Neural cell (in vitro differentiated cells): ENCODE data around the gene C11orf91. TPM values are rescaled to one million over a fixed set of nuclear protein-coding genes. Genes with fewer than 3 reads are reported as not detected.

ENCODE experiments used
- H2AFZ ChIP-seq: fragments of 200-600, 300-800 bp; sonication (generic), shearing (Covaris generic); 2 replicates; pipeline ENCODE4 v1.6.0; 2014; ENCODE audit warnings: low read depth, mild to moderate bottlenecking, antibody characterized with exemption, low read length, moderate library complexity
- H3F3A ChIP-seq: fragments of 200-600 bp; shearing (Covaris generic); 2 replicates; pipeline ENCODE4 v1.6.1; 2016; ENCODE audit warnings: mild to moderate bottlenecking, moderate library complexity, mixed read lengths, antibody characterized with exemption, low read length; ENCODE audit not compliant: insufficient read depth, poor library complexity, severe bottlenecking
- H3K27ac ChIP-seq: fragments of 200-600, 300-800 bp; sonication (generic), shearing (Covaris generic); 2 replicates; pipeline ENCODE4 v1.5.1; 2014; ENCODE audit warnings: mild to moderate bottlenecking, low read length, moderate library complexity
- H3K27me3 ChIP-seq: fragments of 300-800, 200-600 bp; sonication (generic), shearing (Covaris generic); 2 replicates; pipeline ENCODE4 v1.6.0; 2014; ENCODE audit warnings: mild to moderate bottlenecking, low read depth, low read length, moderate library complexity; ENCODE audit not compliant: insufficient read depth
- H3K36me3 ChIP-seq: fragments of 300-800, 200-600 bp; sonication (generic), shearing (Covaris generic); 2 replicates; pipeline ENCODE4 v1.5.1; 2014; ENCODE audit warnings: mild to moderate bottlenecking, antibody characterized with exemption, low read length, moderate library complexity; ENCODE audit not compliant: insufficient read depth
- H3K4me2 ChIP-seq: fragments of 300-800, 200-600 bp; sonication (generic), shearing (Covaris generic); 2 replicates; pipeline ENCODE4 v1.6.0; 2014; ENCODE audit warnings: mild to moderate bottlenecking, low read length
- H3K4me3 ChIP-seq: fragments of 300-800, 200-600 bp; sonication (generic), shearing (Covaris generic); 2 replicates; pipeline ENCODE4 v1.5.1; 2014; ENCODE audit warnings: mild to moderate bottlenecking, low read length, moderate library complexity
- H3K79me2 ChIP-seq: fragments of 200-600 bp; shearing (Covaris generic); replicated peaks from 2 replicates; pipeline ENCODE4 v1.6.0; 2014; ENCODE audit warnings: mild to moderate bottlenecking, low read length, moderate library complexity; ENCODE audit not compliant: insufficient read depth
- H3K9ac ChIP-seq: fragments of 300-800, 200-600 bp; sonication (generic), shearing (Covaris generic); 2 replicates; pipeline ENCODE4 v1.6.1; 2016; ENCODE audit warnings: mild to moderate bottlenecking, low read length, mixed read lengths
- H3K9me2 ChIP-seq: fragments of 200-600 bp; shearing (Covaris generic); 2 replicates; pipeline ENCODE4 v1.6.1; 2016; ENCODE audit warnings: mild to moderate bottlenecking, low read length, mixed read lengths; ENCODE audit not compliant: insufficient read depth
- H3K9me3 ChIP-seq: fragments of 200-600, 300-800 bp; sonication (generic), shearing (Covaris generic); 2 replicates; pipeline ENCODE4 v1.6.1; 2016; ENCODE audit warnings: mild to moderate bottlenecking, mixed run types, low read length, moderate library complexity, mixed read lengths
- H4K20me1 ChIP-seq: fragments of 200-600 bp; shearing (Covaris generic); 2 replicates; pipeline ENCODE4 v1.6.1; 2016; ENCODE audit warnings: mild to moderate bottlenecking, mixed run types; ENCODE audit not compliant: insufficient read depth
- EP300 ChIP-seq: fragments of 450-650 bp; conservative IDR thresholded peaks from 2 replicates; pipeline ENCODE4 v1.6.1; 2014; ENCODE audit warnings: antibody characterized with exemption, mild to moderate bottlenecking, moderate library complexity; ENCODE audit not compliant: poor library complexity, severe bottlenecking
- EZH2 ChIP-seq: fragments of 200-600, 300-800 bp; shearing (Covaris generic), sonication (generic); IDR thresholded peaks from 2 replicates; pipeline ENCODE4 v1.6.1; 2014; ENCODE audit warnings: antibody characterized with exemption, low read length, borderline replicate concordance, mild to moderate bottlenecking; ENCODE audit not compliant: insufficient read depth, poor library complexity, severe bottlenecking
- MXI1 ChIP-seq: fragments of 450-650 bp; conservative IDR thresholded peaks from 2 replicates; pipeline ENCODE4 v1.6.1; 2014; ENCODE audit warnings: antibody characterized with exemption, mild to moderate bottlenecking; ENCODE audit not compliant: poor library complexity, severe bottlenecking
- POLR2AphosphoS5 ChIP-seq: IDR thresholded peaks from 2 replicates; pipeline ENCODE4 v1.6.1; 2012
- RAD21 ChIP-seq: fragments of 450-650 bp; conservative IDR thresholded peaks from 2 replicates; pipeline ENCODE4 v1.6.1; 2014; ENCODE audit warnings: antibody characterized with exemption, mild to moderate bottlenecking, moderate library complexity
- SMC3 ChIP-seq: fragments of 450-650 bp; conservative IDR thresholded peaks from 2 replicates; pipeline ENCODE4 v1.6.1; 2014; ENCODE audit warnings: antibody characterized with exemption, mild to moderate bottlenecking, moderate library complexity; ENCODE audit not compliant: poor library complexity
- TAF1 ChIP-seq: IDR thresholded peaks from 2 replicates; pipeline ENCODE4 v1.6.1; 2012; ENCODE audit warnings: low read depth
- polyA plus RNA-seq: library from polyadenylated mRNA; depleted of rRNA; stranded (reverse); fragments of >200 nt; gene quantifications from 2 replicates; pipeline ENCODE4 v1.2.3, GENCODE V29; 2014
- TF ChIP-seq, protein P1 (sequence below): fragments of 450-650 bp; IDR thresholded peaks from 2 replicates; pipeline ENCODE4 v1.5.1; 2014; ENCODE audit warnings: antibody characterized with exemption, mild to moderate bottlenecking, moderate library complexity; ENCODE audit not compliant: poor library complexity, severe bottlenecking
- TF ChIP-seq, protein P2 (sequence below): IDR thresholded peaks from 2 replicates; pipeline ENCODE4 v1.6.1; 2012; ENCODE audit warnings: borderline replicate concordance

Gene C11orf91
- polyA plus RNA-seq, 1 donor from 2014 or later = not detected

DNA sequence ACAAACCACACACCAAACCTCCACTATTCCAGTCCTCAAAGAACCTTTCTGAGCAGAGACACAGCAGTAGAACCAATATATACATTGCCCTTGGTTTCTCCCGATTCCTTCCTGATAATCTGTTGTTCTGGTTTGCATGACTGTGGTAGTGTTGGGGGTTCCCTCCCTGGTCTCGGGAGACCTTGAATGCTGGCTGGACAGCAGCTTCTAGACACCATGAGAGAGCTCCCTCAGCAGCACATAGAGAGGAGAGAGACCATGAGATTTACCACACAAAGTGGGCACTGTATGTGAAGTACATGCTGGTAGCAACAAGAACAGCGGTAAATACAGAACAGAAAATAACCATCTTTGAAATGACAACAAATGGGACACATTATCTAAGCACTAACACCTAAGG lies 2.6 kb downstream of the C11orf91 start:
- H3K9ac ChIP-seq = no peak overlapping the region
- H3K79me2 ChIP-seq = no peaks in the 10 kb centered on the region
- no peaks in the 10 kb centered on the region for H3F3A ChIP-seq
- no peak overlapping the region for H3K4me3 ChIP-seq
- no peaks in the 10 kb centered on the region for H3K36me3 ChIP-seq
- H2AFZ ChIP-seq = no peak overlapping the region
- no peaks in the 10 kb centered on the region for H3K9me3 ChIP-seq
- H3K4me2 ChIP-seq = no peak overlapping the region
- H3K27ac ChIP-seq = no peak overlapping the region
- no peak for TF ChIP-seq POLR2AphosphoS5
- TF ChIP-seq, protein P1, sequence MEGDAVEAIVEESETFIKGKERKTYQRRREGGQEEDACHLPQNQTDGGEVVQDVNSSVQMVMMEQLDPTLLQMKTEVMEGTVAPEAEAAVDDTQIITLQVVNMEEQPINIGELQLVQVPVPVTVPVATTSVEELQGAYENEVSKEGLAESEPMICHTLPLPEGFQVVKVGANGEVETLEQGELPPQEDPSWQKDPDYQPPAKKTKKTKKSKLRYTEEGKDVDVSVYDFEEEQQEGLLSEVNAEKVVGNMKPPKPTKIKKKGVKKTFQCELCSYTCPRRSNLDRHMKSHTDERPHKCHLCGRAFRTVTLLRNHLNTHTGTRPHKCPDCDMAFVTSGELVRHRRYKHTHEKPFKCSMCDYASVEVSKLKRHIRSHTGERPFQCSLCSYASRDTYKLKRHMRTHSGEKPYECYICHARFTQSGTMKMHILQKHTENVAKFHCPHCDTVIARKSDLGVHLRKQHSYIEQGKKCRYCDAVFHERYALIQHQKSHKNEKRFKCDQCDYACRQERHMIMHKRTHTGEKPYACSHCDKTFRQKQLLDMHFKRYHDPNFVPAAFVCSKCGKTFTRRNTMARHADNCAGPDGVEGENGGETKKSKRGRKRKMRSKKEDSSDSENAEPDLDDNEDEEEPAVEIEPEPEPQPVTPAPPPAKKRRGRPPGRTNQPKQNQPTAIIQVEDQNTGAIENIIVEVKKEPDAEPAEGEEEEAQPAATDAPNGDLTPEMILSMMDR = no peak
- no peak for TF ChIP-seq EP300
- no peak for TF ChIP-seq TAF1
- no peak for TF ChIP-seq EZH2
- no peak for TF ChIP-seq SMC3
- no peak for TF ChIP-seq RAD21
- TF ChIP-seq, protein P2, sequence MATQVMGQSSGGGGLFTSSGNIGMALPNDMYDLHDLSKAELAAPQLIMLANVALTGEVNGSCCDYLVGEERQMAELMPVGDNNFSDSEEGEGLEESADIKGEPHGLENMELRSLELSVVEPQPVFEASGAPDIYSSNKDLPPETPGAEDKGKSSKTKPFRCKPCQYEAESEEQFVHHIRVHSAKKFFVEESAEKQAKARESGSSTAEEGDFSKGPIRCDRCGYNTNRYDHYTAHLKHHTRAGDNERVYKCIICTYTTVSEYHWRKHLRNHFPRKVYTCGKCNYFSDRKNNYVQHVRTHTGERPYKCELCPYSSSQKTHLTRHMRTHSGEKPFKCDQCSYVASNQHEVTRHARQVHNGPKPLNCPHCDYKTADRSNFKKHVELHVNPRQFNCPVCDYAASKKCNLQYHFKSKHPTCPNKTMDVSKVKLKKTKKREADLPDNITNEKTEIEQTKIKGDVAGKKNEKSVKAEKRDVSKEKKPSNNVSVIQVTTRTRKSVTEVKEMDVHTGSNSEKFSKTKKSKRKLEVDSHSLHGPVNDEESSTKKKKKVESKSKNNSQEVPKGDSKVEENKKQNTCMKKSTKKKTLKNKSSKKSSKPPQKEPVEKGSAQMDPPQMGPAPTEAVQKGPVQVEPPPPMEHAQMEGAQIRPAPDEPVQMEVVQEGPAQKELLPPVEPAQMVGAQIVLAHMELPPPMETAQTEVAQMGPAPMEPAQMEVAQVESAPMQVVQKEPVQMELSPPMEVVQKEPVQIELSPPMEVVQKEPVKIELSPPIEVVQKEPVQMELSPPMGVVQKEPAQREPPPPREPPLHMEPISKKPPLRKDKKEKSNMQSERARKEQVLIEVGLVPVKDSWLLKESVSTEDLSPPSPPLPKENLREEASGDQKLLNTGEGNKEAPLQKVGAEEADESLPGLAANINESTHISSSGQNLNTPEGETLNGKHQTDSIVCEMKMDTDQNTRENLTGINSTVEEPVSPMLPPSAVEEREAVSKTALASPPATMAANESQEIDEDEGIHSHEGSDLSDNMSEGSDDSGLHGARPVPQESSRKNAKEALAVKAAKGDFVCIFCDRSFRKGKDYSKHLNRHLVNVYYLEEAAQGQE = no peak
- TF ChIP-seq MXI1 = no peak
- H3K27me3 ChIP-seq = no peaks in the 10 kb centered on the region
- H3K9me2 ChIP-seq = no peaks in the 10 kb centered on the region
- no peaks in the 10 kb centered on the region for H4K20me1 ChIP-seq

DNA sequence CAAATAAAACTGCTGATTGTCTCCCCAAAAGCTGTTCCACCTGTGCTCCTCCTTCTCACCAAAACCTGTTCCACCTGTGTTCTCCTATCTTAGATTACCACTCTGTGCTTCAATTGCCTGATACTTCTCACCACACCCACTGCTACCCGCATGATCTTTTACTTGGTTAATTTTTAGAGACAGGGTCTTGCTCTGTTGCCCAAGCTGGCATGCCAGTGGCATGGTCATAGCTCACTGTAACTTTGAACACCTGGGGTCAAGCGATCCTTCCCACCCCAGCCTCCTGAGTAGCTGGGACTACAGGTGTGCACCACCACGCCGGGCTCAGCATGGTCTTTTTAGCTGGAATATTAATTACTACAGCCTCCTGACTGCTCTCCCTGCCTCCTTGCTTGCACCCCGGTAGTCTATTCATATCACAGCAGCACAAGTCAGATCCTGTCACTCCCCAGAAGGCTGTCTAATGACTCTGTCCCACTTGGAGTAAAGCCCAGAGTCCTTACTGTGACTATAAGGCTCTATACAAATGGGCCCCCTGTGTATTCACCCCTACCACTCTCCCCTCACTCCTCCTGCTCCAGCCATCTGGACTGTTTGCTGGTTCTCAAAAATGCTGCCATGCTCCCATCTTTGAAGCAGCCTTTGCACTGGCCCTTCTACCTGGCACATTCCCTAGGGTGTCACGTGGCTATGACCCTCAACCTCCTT lies 3.5 kb downstream of the C11orf91 start:
- no peaks in the 10 kb centered on the region for H3K9me2 ChIP-seq

More for the DNA sequence above, 3.5 kb downstream of the C11orf91 start:
- no peak for TF ChIP-seq EP300
- TF ChIP-seq, protein P2 = no peak
- TF ChIP-seq POLR2AphosphoS5 = no peak
- no peak for TF ChIP-seq TAF1
- TF ChIP-seq MXI1 = no peak
- TF ChIP-seq SMC3 = no peak
- TF ChIP-seq EZH2 = no peak
- no peak for TF ChIP-seq RAD21
- TF ChIP-seq, protein P1 = no peak
- Histone ChIP-seq H2AFZ (no peak overlapping the region), H3K36me3 (no peaks in the 10 kb centered on the region), H3K79me2 (no peaks in the 10 kb centered on the region), H3K4me2 (no peak overlapping the region), H3F3A (no peaks in the 10 kb centered on the region), H4K20me1 (no peaks in the 10 kb centered on the region), H3K9me3 (no peaks in the 10 kb centered on the region), H3K27me3 (no peaks in the 10 kb centered on the region), H3K27ac (no peak overlapping the region), H3K9ac (no peak overlapping the region), H3K4me3 (no peak overlapping the region)
